MCF 10A (cell line): ENCODE measurements around the gene PCBP2. TPM values are rescaled to one million over a fixed set of nuclear protein-coding genes. Genes with fewer than 3 reads are reported as not detected.
A peak's percentile ranks its signal among the peaks of the same experiment; 100 is the strongest.

ENCODE experiments used
- BruUV-seq: library from RNA; stranded (reverse); fragments of 400-500 nt; replicated peaks from 2 replicates; lab custom pipeline; 2021; lab: Mats Ljungman, UMichigan
- CTCF ChIA-PET: fragments of 300-600 bp; sonication (Branson Sonifier 250); formaldehyde crosslinking; extraction: SDS; loops from one replicate; lab custom pipeline; 2021; ENCODE audit warnings: antibody characterized with exemption, inconsistent platforms; lab: Yijun Ruan, JAX
- POLR2A ChIA-PET: fragments of 300-600, 350-650 bp; sonication (Branson Sonifier 250); formaldehyde crosslinking; extraction: SDS; loops from one replicate; lab custom pipeline; 2020; ENCODE audit warnings: antibody characterized with exemption, inconsistent platforms; lab: Yijun Ruan, JAX
- DNase-seq: peaks from one replicate; pipeline ENCODE4 v3.0.0-alpha.2; 2018; ENCODE audit not compliant: unreplicated experiment
- H3K27ac Mint-ChIP-seq: one replicate; pipeline ENCODE4 v1.8.0; 2022; ENCODE audit warnings: mild to moderate bottlenecking, low read depth, mixed read lengths; ENCODE audit not compliant: unreplicated experiment
- H3K27me3 Mint-ChIP-seq: one replicate; pipeline ENCODE4 v1.8.0; 2022; ENCODE audit warnings: mixed read lengths; ENCODE audit not compliant: insufficient read depth, unreplicated experiment
- H3K36me3 Mint-ChIP-seq: one replicate; pipeline ENCODE4 v1.8.0; 2022; ENCODE audit warnings: mild to moderate bottlenecking, moderate library complexity, mixed read lengths; ENCODE audit not compliant: insufficient read depth, unreplicated experiment
- H3K4me1 Mint-ChIP-seq: one replicate; pipeline ENCODE4 v1.8.0; 2022; ENCODE audit warnings: mixed read lengths; ENCODE audit not compliant: insufficient read depth, unreplicated experiment
- H3K4me3 Mint-ChIP-seq: one replicate; pipeline ENCODE4 v1.8.0; 2022; ENCODE audit warnings: mild to moderate bottlenecking, moderate library complexity, mixed read lengths; ENCODE audit not compliant: unreplicated experiment
- H3K9me3 Mint-ChIP-seq: one replicate; pipeline ENCODE4 v1.8.0; 2022; ENCODE audit warnings: mixed read lengths; ENCODE audit not compliant: unreplicated experiment
- CTCF ChIP-seq: fragments of 200-600 bp; IDR thresholded peaks from one replicate; pipeline ENCODE4 v1.8.0; 2022; ENCODE audit warnings: antibody characterized with exemption, mild to moderate bottlenecking; ENCODE audit not compliant: unreplicated experiment
- intact Hi-C: fragments of 100-400 bp; cut with micrococcal nuclease; formaldehyde crosslinking; loops from 2 replicates; pipeline ENCODE4 v1.14.1; 2022
- total RNA-seq: library from RNA; stranded (reverse); gene quantifications from 2 replicates; pipeline ENCODE4 v1.2.3, GENCODE V29; 2022

Gene PCBP2
- total RNA-seq, 1 experiment from 2014 or later = 1,037 TPM

- H3K27ac Mint-ChIP-seq = no peak overlapping the region
- BruUV-seq = no TSS peak
Measured at GRCh38 chr12:53505086-53505485, 53.2 kb downstream of the PCBP2 start.

GRCh38 chr12:53505555-53506449 lies 53.9 kb downstream of the PCBP2 start:
- intact Hi-C loops = loop anchor here (2.0 kb wide), 1 partner anchor 61 kb away; no protein-coding TSS in a partner anchor
- Mint-ChIP-seq H3K27me3 (no peaks in the 10 kb centered on the region), H3K4me1 (peaks cover 12% of the 10 kb centered on the region), H3K27ac (no peak overlapping the region), H3K4me3 (no peak overlapping the region), H3K9me3 (no peaks in the 10 kb centered on the region), H3K36me3 (peaks cover 59% of the 10 kb centered on the region)
- CTCF ChIA-PET = interaction anchor here (0.6 to 0.8 kb wide), 2 partner anchors 9 to 82 kb away, joined by 3 read pairs; no protein-coding TSS in a partner anchor
- DNase-seq = no peak
- BruUV-seq = no TSS peak
- POLR2A ChIA-PET = interaction anchor here (0.6 to 1.2 kb wide), 4 partner anchors 11 to 22 kb away, joined by 3 read pairs; no protein-coding TSS in a partner anchor
- TF ChIP-seq CTCF = no peak

More at GRCh38 chr12:53505086-53505485, 53.2 kb downstream of the PCBP2 start:
- Mint-ChIP-seq H3K36me3 (peaks cover 52% of the 10 kb centered on the region), H3K4me1 (peaks cover 13% of the 10 kb centered on the region), H3K27me3 (no peaks in the 10 kb centered on the region), H3K9me3 (no peaks in the 10 kb centered on the region), H3K4me3 (no peak overlapping the region)
- no peak for TF ChIP-seq CTCF
- intact Hi-C loops = loop anchor here (2.0 kb wide), 1 partner anchor 60 kb away; no protein-coding TSS in a partner anchor
- CTCF ChIA-PET = interaction anchor here (0.6 to 0.8 kb wide), 2 partner anchors 10 to 81 kb away, joined by 3 read pairs; no protein-coding TSS in a partner anchor
- DNase-seq = peak; percentile 38
- POLR2A ChIA-PET = interaction anchor here (0.8 to 1.2 kb wide), 2 partner anchors 19 to 22 kb away, joined by 3 read pairs; no protein-coding TSS in a partner anchor

- CTCF ChIA-PET = no interaction called here
- no peaks in the 10 kb centered on the region for H3K9me3 Mint-ChIP-seq
- peaks cover 12% of the 10 kb centered on the region for H3K4me1 Mint-ChIP-seq
Measured at GRCh38 chr12:53506450-53506785, 54.5 kb downstream of the PCBP2 start.

More at GRCh38 chr12:53506450-53506785, 54.5 kb downstream of the PCBP2 start:
- Mint-ChIP-seq H3K27ac (no peak overlapping the region), H3K36me3 (peaks cover 59% of the 10 kb centered on the region), H3K4me3 (no peak overlapping the region), H3K27me3 (no peaks in the 10 kb centered on the region)
- no peak for DNase-seq
- no TSS peak for BruUV-seq
- TF ChIP-seq CTCF = no peak
- POLR2A ChIA-PET = interaction anchor here (0.5 to 1.1 kb wide), 3 partner anchors 10 to 63 kb away, joined by 3 read pairs; no protein-coding TSS in a partner anchor
- intact Hi-C loops = no loop called here
